Astrocyte of the cerebellum (primary cell): ENCODE results near the gene BIN1.

ENCODE experiments used
- DNase-seq: peaks from one replicate; pipeline ENCODE4 v3.0.0-alpha.2; 2011; ENCODE audit warnings: low read depth
- H3K4me3 ChIP-seq: 2 replicates; pipeline ENCODE4 v1.5.1; 2011; ENCODE audit warnings: mild to moderate bottlenecking, low read depth, low read length, moderate library complexity
- CTCF ChIP-seq: IDR thresholded peaks from 2 replicates; pipeline ENCODE4 v1.5.1; 2012; ENCODE audit warnings: low read length, low read depth, moderate library complexity, mild to moderate bottlenecking; ENCODE audit errors: missing control alignments
- in situ Hi-C: cut with HindIII; loops from 2 replicates; pipeline ENCODE4 v1.10.0; 2017; ENCODE audit warnings: low sequenced_read_pairs

Gene BIN1

GRCh38 chr2:127053731-127054603 lies 53.0 kb downstream of the BIN1 start:
- no peak for DNase-seq
- in situ Hi-C loops = no loop called here
- TF ChIP-seq CTCF = no peak
- no peak overlapping the region for H3K4me3 ChIP-seq

GRCh38 chr2:127052771-127053691 lies 53.9 kb downstream of the BIN1 start:
- in situ Hi-C loops = no loop called here
- DNase-seq = no peak
- H3K4me3 ChIP-seq = no peak overlapping the region
- no peak for TF ChIP-seq CTCF

- TF ChIP-seq CTCF = no peak
- H3K4me3 ChIP-seq = no peak overlapping the region
- in situ Hi-C loops = no loop called here
- no peak for DNase-seq
Observed at GRCh38 chr2:127052057-127052770, 54.7 kb downstream of the BIN1 start.

GRCh38 chr2:127051116-127052056 lies 55.6 kb downstream of the BIN1 start:
- in situ Hi-C loops = no loop called here
- no peak overlapping the region for H3K4me3 ChIP-seq
- DNase-seq = no peak
- no peak for TF ChIP-seq CTCF

- in situ Hi-C loops = no loop called here
- TF ChIP-seq CTCF = no peak
- H3K4me3 ChIP-seq = no peak overlapping the region
- no peak for DNase-seq
Observed at GRCh38 chr2:127050803-127051115, 56.2 kb downstream of the BIN1 start.
